Measurements from ENCODE around the gene WDR37.

WDR37 gene

DNA sequence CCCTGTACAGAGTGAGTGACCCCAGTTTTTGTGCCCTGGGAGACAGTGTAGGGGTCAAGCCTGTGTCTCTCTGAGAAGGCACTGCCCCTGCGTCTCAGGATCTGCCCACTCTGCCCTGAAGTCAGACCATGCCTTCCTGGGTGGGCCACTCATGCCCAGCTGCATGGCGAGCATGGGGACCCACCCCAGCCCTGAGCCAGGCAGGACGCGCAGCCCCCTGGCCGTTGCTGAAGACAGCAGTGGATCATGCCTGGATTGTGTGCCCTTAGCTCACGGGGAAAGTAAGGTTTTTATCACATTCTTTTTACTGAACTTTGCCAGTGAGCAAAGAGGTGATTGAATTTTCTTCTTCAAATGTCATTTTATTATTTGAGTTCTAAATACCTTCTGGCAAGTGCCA lies 66.2 kb downstream of the WDR37 start:
- in situ Hi-C loops (cut with HindIII; ENCODE audit: low sequenced_read_pairs) = no loop called here

- in situ Hi-C loops (cut with HindIII; ENCODE audit: low sequenced_read_pairs) = no loop called here
These were observed 67.0 kb downstream of the WDR37 start for GRCh38 chr10:1123198-1123597.

DNA sequence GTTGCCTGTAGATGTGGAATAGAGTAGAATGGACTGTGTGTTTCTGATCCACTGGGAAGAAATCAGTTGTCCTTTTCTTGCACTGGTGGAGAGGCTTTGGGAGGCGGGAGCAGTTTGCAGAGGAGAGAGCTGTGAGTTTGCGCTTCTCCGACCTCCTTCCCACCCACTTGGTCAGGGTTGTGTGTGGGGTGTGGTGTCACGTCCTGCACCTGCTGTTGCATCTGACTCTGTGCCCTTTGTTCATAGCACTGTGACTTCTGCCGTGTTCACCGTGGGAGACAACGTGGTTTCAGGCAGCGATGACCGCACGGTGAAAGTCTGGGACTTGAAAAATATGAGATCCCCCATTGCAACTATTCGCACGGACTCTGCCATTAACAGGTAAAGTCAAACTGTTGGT lies 67.8 kb downstream of the WDR37 start:
- in situ Hi-C loops (cut with HindIII; ENCODE audit: low sequenced_read_pairs) = no loop called here

- in situ Hi-C loops (cut with HindIII; ENCODE audit: low sequenced_read_pairs) = no loop called here
These were observed 68.6 kb downstream of the WDR37 start for GRCh38 chr10:1124796-1125195.

DNA sequence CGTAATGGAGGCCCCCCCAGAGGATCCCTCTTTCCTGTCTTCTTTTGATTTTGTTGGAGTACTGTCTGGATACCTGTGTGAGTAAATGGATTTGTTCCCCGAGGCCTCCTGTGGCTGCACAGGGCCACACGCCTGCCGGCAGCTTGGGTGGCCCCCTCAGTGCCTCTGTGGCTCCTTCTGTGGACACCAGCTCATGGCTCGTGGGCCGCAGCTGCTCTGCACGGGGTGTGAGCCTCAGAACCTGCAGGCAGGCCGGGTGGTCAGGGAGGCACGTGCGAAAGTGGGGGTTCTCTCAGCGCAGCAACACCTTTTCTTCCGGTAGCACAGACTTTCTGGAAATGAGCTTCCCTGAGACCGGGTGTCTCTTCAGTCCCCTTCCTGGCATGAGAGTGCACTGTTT lies 70.3 kb downstream of the WDR37 start:
- in situ Hi-C loops (cut with HindIII; ENCODE audit: low sequenced_read_pairs) = no loop called here

DNA sequence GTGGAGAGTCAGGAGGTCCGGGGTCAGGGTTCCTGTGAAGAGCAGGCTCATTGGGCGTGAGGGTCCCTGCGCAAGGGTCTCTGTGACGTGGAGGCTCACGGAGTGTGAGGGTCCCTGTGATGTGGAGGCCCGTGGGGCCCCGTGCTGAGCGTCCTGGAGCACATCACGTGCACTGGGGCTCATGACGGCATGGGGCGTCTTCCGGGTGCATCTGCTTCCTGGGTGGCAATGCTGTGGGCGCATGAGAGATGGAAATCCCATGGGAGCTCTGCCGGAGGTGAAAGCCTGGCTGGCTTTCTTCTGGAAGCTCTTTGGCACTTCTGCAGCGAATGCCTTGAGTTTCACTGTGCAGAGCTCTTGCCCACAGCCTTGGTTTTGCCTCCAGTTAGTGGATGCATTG lies 71.4 kb downstream of the WDR37 start:
- in situ Hi-C loops (cut with HindIII; ENCODE audit: low sequenced_read_pairs) = no loop called here

DNA sequence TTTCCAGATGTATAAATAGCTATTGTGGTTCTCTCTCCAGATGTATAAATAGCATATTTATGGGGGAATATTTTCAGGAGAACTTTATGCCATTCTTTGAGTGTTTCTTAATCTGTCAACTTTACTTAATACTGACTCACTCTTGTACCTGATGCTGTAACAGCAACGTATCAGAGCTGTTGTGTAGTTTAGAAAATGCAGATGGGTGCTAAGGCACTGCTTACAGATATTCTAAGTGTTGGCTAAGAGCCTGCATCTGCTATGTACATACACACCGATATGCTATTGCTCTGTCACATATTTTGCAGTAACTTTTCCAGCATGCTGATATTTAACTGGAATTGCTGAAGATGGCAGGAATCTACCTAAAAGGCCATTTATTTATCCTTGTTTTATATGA lies 71.9 kb downstream of the WDR37 start:
- in situ Hi-C loops (cut with HindIII; ENCODE audit: low sequenced_read_pairs) = no loop called here

DNA sequence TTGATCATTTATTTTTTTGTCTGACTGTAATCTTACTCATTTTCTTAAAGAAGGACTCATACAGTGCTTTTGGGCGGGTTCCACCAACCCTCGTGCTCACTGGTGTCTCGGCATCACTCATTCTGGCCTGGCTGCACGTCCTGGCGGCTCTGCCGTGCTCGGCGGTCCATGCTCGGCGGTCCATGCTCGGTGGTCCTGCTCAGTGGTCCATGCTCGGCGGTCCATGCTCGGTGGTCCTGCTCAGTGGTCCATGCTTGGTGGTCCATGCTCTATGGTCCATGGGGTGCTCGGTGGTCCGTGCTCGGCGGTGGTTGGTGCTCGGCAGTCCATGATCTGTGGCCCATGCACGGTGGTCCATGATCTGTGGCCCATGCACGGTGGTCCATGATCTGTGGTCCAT lies 72.5 kb downstream of the WDR37 start:
- in situ Hi-C loops (cut with HindIII; ENCODE audit: low sequenced_read_pairs) = no loop called here

GRCh38 chr10:1130226-1130625 lies 74.0 kb downstream of the WDR37 start:
- in situ Hi-C loops (cut with HindIII; ENCODE audit: low sequenced_read_pairs) = no loop called here

- in situ Hi-C loops (cut with HindIII; ENCODE audit: low sequenced_read_pairs) = no loop called here
These were observed 75.0 kb downstream of the WDR37 start for GRCh38 chr10:1130995-1131790.

GRCh38 chr10:1132584-1132983 lies 76.4 kb downstream of the WDR37 start:
- in situ Hi-C loops (cut with HindIII; ENCODE audit: low sequenced_read_pairs) = no loop called here

GRCh38 chr10:1133495-1134045 lies 77.4 kb downstream of the WDR37 start:
- in situ Hi-C loops (cut with HindIII; ENCODE audit: low sequenced_read_pairs) = no loop called here

- in situ Hi-C loops (cut with HindIII; ENCODE audit: low sequenced_read_pairs) = no loop called here
These were observed 78.0 kb downstream of the WDR37 start for GRCh38 chr10:1134156-1134555.

DNA sequence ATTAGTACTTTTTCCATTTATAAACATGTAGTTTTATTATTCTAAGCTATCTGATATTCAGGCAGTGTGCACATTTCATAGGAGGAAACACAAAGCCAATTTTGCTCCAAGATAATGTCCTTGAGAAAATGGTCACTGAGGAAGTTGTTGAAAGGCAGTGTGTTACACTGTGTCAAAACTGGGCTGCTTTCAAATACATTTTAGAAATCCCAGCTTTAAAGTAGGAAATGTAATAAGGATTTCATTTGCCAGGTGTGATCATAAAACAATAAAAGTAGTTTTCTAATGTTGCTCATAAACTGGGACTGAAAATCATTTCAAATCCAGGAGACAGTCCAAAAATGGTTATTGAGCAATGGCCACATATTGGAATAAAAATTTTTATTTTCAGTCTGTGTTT lies 80.1 kb downstream of the WDR37 start:
- in situ Hi-C loops (cut with HindIII; ENCODE audit: low sequenced_read_pairs) = no loop called here

GRCh38 chr10:1137499-1138163 lies 81.4 kb downstream of the WDR37 start:
- in situ Hi-C loops (cut with HindIII; ENCODE audit: low sequenced_read_pairs) = no loop called here

DNA sequence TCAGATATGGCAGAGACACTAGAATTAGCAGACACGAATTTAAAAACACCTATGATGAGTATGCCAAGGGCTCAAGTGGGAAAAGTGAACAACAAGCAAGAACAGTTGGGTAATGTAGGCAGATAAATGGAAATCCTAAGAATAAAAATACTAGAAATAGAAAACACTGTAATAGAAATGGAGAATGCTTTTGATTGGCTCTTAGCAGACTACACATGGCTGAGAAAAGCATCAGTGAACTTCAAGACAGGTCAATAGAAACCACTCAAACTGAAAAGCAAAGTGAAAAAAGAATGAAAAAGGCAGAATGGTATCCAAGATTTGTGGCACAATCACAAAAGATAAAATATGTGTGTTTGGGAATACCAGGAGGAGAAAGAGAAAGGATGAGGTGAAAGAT lies 82.3 kb downstream of the WDR37 start:
- in situ Hi-C loops (cut with HindIII; ENCODE audit: low sequenced_read_pairs) = no loop called here

- in situ Hi-C loops (cut with HindIII; ENCODE audit: low sequenced_read_pairs) = no loop called here
These were observed 85.1 kb downstream of the WDR37 start for GRCh38 chr10:1141261-1141660.

- in situ Hi-C loops (cut with HindIII; ENCODE audit: low sequenced_read_pairs) = no loop called here
These were observed 85.5 kb downstream of the WDR37 start for GRCh38 chr10:1141701-1142100.

GRCh38 chr10:1142596-1142995 lies 86.4 kb downstream of the WDR37 start:
- in situ Hi-C loops (cut with HindIII; ENCODE audit: low sequenced_read_pairs) = no loop called here

- in situ Hi-C loops (cut with HindIII; ENCODE audit: low sequenced_read_pairs) = no loop called here
These were observed 91.6 kb downstream of the WDR37 start for GRCh38 chr10:1147810-1148209.

GRCh38 chr10:1148855-1149605 lies 92.8 kb downstream of the WDR37 start:
- in situ Hi-C loops (cut with HindIII; ENCODE audit: low sequenced_read_pairs) = no loop called here
